ENCODE measurements around the gene LZTR1. TPM values are rescaled to one million over a fixed set of nuclear protein-coding genes. Genes with fewer than 3 reads are reported as not detected.
A peak's percentile ranks its signal among the peaks of the same experiment; 100 is the strongest.
"Not testable (repeated sequence)": the region's sequence is repeated elsewhere in the genome, so short reads cannot be mapped to it uniquely, and the experiment has no call there.

The LZTR1 gene
- total RNA-seq = 14.7 TPM
- polyA plus RNA-seq = 49.2 TPM
- long read RNA-seq, donor 1 = 0 reads
- long read RNA-seq, donor 2, full-length matches to known transcripts = 3 of 100 reads
- long read RNA-seq, donor 2, partial matches to known transcripts = 79 of 100 reads
- long read RNA-seq, donor 2, other reads (novel, unspliced or antisense) = 18 of 100 reads
- long read RNA-seq, donor 3, full-length matches to known transcripts = 4 of 4 reads
- long read RNA-seq, donor 3, partial matches to known transcripts = 0 of 4 reads
- long read RNA-seq, donor 3, other reads (novel, unspliced or antisense) = 0 of 4 reads
- long read RNA-seq, donor 4, partial matches to known transcripts = 0 of 1 reads
- long read RNA-seq, donor 4, other reads (novel, unspliced or antisense) = 0 of 1 reads
- long read RNA-seq, donor 5, full-length matches to known transcripts = 3 of 3 reads
- long read RNA-seq, donor 5, partial matches to known transcripts = 0 of 3 reads
- long read RNA-seq, donor 5, other reads (novel, unspliced or antisense) = 0 of 3 reads
- long read RNA-seq, donor 6, full-length matches to known transcripts = 3 of 3 reads
- long read RNA-seq, donor 6, partial matches to known transcripts = 0 of 3 reads
- long read RNA-seq, donor 6, other reads (novel, unspliced or antisense) = 0 of 3 reads
- long read RNA-seq, donor 7, partial matches to known transcripts = 0 of 1 reads
- long read RNA-seq, donor 7, other reads (novel, unspliced or antisense) = 0 of 1 reads
- long read RNA-seq, donor 8, full-length matches to known transcripts = 1 of 1 reads
- long read RNA-seq, donor 8, partial matches to known transcripts = 0 of 1 reads
- long read RNA-seq, donor 8, other reads (novel, unspliced or antisense) = 0 of 1 reads
- long read RNA-seq, donor 9 = 0 reads
- long read RNA-seq, donor 10, partial matches to known transcripts = 0 of 1 reads
- long read RNA-seq, donor 10, other reads (novel, unspliced or antisense) = 0 of 1 reads

DNA sequence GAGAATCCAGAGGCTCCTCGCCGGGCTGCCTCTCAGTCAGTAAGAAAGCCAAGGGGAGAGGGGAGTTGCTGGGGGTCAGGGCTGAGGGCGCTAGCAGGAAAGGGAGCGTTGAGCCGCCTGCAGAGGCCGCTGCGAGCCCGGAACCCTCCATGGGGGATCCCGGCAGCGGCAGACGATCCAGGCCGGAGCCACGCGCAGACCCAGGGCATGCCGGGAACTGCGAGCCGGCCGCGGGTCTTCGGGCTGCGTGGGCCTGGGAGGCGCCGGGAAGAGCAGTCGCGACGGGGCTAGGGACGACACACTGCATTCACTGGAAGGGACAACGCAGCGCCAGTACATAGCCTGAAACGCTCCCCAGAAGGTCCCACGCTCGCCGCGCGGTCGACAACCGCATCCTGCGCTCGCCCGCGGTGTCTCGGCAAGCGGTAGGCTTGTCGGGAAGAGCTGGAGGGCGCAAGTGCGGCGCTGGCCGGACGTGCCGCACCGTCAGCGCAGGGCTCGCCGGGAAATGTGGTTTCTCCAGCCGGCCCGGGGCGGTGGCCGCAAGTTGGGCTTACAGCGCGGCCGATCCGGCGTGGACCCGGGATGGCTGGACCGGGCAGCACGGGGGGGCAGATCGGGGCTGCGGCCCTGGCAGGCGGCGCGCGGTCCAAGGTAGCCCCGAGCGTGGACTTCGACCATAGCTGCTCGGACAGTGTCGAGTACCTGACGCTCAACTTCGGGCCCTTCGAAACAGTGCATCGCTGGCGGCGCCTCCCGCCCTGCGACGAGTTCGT lies at the start of gene LZTR1:
TSS of gene LZTR1 (plus strand) at position 511 of the 776 bp plus-strand sequence. CDS start at position 586, 75 bp downstream.
- peaks cover 0 to 22% of the 10 kb centered on the region in 2 donors for H3K27me3 ChIP-seq (ENCODE audit: control insufficient read depth in 2 of 2, insufficient read depth in 1 of 2, low read length in 1 of 2)
- peaks cover 8 to 16% of the 10 kb centered on the region in 2 donors for H3K36me3 ChIP-seq (ENCODE audit: control insufficient read depth in 2 of 2, insufficient read depth in 2 of 2, low read length in 1 of 2)
- H3K27ac ChIP-seq (ENCODE audit: low read depth in 1 of 2, low read length in 1 of 2) = peak within 1 kb of the TSS; percentile 82 to 97
- peak within 1 kb of the TSS; percentile 59 to 82 for H3K4me3 ChIP-seq (ENCODE audit: low read length in 2 of 2)
- peak; percentile 45 to 84 (median 67) for DNase-seq (ENCODE audit: low read depth in 6 of 9, low spot score in 9 of 9)
- H3K9me3 ChIP-seq (ENCODE audit: control insufficient read depth in 2 of 2, insufficient read depth in 1 of 2, low read length in 1 of 2) = peaks cover 5 to 14% of the 10 kb centered on the region in 2 donors
- H3K4me1 ChIP-seq (ENCODE audit: control insufficient read depth in 2 of 2, insufficient read depth in 2 of 2, low read length in 2 of 2) = peaks cover 14 to 31% of the 10 kb centered on the region in 2 donors
- under 1% methylated on average over 87 of the region's 87 CpGs for WGBS

- 98% methylated on average over 7 of the region's 7 CpGs for WGBS
These were observed 48.2 kb upstream of the LZTR1 start for GRCh38 chr22:20933910-20934309.

GRCh38 chr22:20935049-20935448 lies 47.0 kb upstream of the LZTR1 start:
- whole genome bisulfite sequencing = 98% methylated on average over 9 of the region's 9 CpGs
- peaks cover 40 to 49% of the 10 kb centered on the region in 2 donors for H3K36me3 ChIP-seq (ENCODE audit: control insufficient read depth in 2 of 2, insufficient read depth in 2 of 2, low read length in 1 of 2)
- not testable (repeated sequence) for DNase-seq (ENCODE audit: low read depth in 6 of 9, low spot score in 9 of 9); H3K9me3 ChIP-seq (ENCODE audit: control insufficient read depth in 2 of 2, insufficient read depth in 1 of 2, low read length in 1 of 2); H3K4me1 ChIP-seq (ENCODE audit: control insufficient read depth in 2 of 2, insufficient read depth in 2 of 2, low read length in 2 of 2); H3K27ac ChIP-seq (ENCODE audit: low read depth in 1 of 2, low read length in 1 of 2); H3K4me3 ChIP-seq (ENCODE audit: low read length in 2 of 2); H3K27me3 ChIP-seq (ENCODE audit: control insufficient read depth in 2 of 2, insufficient read depth in 1 of 2, low read length in 1 of 2)

More at GRCh38 chr22:20933910-20934309, 48.2 kb upstream of the LZTR1 start:
- H3K4me3 ChIP-seq (ENCODE audit: low read length in 2 of 2) = no peak overlapping the region
- no peak for DNase-seq (ENCODE audit: low read depth in 6 of 9, low spot score in 9 of 9)
- H3K27ac ChIP-seq (ENCODE audit: low read depth in 1 of 2, low read length in 1 of 2) = no peak overlapping the region
- peaks cover 0 to 5% of the 10 kb centered on the region in 2 donors for H3K4me1 ChIP-seq (ENCODE audit: control insufficient read depth in 2 of 2, insufficient read depth in 2 of 2, low read length in 2 of 2)
- H3K27me3 ChIP-seq (ENCODE audit: control insufficient read depth in 2 of 2, insufficient read depth in 1 of 2, low read length in 1 of 2) = no peaks in the 10 kb centered on the region
- no peaks in the 10 kb centered on the region for H3K9me3 ChIP-seq (ENCODE audit: control insufficient read depth in 2 of 2, insufficient read depth in 1 of 2, low read length in 1 of 2)
- H3K36me3 ChIP-seq (ENCODE audit: control insufficient read depth in 2 of 2, insufficient read depth in 2 of 2, low read length in 1 of 2) = peaks cover 40 to 51% of the 10 kb centered on the region in 2 donors

DNA sequence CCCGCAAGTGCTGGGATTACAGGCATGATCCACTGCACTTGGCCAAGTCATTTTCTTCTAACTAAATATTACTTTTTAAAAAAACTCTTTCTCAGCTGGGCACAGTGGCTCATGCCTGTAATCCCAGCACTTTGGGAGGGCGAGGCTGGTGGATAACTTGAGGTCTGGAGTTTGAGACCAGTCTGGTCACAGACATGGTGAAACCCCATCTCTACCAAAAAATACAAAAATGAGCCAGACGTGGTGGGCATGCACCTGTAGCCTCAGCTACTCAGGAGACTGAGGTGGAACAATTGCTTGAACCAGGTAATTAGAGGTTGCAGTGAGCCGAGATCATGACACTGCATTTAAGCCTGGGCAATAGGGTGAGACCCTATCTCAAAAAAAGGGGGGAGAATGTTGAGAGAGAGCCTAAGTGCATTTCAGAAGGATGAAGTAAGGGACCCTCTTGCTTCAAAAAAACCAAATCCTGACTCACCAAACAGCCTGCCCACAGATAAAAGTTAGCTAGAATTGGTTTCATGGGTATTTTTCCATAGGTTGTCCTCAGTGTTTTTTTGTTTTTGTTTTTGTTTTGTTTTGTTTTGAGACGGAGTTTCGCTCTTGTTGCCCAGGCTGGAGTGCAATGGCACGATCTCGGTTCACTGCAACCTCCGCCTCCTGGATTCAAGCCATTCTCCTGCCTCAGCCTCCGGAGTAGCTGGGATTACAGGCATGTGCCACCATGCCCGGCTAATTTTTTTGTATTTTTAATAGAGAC lies 46.1 kb upstream of the LZTR1 start:
- 95% methylated on average over 11 of the region's 11 CpGs for WGBS
- H3K4me3 ChIP-seq (ENCODE audit: low read length in 2 of 2); H3K4me1 ChIP-seq (ENCODE audit: control insufficient read depth in 2 of 2, insufficient read depth in 2 of 2, low read length in 2 of 2); H3K27me3 ChIP-seq (ENCODE audit: control insufficient read depth in 2 of 2, insufficient read depth in 1 of 2, low read length in 1 of 2); H3K9me3 ChIP-seq (ENCODE audit: control insufficient read depth in 2 of 2, insufficient read depth in 1 of 2, low read length in 1 of 2); H3K27ac ChIP-seq (ENCODE audit: low read depth in 1 of 2, low read length in 1 of 2); DNase-seq (ENCODE audit: low read depth in 6 of 9, low spot score in 9 of 9): not testable (repeated sequence)
- peaks cover 46 to 57% of the 10 kb centered on the region in 2 donors for H3K36me3 ChIP-seq (ENCODE audit: control insufficient read depth in 2 of 2, insufficient read depth in 2 of 2, low read length in 1 of 2)

DNA sequence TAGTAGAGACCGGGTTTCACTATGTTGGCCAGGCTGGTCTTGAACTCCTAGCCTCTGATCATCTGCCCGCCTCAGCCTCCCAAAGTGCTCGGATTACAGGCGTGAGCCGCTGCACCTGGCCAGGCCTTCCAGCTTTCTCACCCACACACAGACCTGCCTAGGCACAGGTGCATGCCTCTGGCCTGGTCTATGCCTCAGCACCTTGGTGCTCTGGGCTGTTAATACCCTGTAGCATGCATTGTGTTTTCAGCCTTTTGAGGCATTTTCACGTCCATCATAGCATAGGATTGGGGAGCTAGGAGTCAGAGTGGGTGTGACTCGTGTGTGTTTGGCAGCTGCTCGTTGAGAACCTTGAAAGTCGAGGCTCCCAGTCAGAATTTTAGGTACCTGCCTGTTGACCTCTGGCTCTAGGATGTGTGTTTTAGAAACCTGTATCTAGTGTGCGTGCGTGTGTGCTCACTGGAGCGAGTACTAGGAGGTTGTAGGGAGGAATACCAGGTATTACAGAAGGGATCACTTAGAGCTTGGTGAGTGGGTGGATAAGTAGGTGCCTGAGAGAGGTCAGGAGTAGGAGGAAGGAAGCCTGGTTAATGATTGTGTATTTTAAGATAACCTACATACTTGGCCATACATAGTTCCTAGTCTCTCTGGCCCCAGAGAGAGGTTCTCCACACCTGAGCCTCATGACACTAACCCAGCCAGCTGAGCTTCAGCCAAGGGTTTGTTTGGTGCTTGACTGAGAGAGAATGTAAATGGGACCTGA lies 44.9 kb upstream of the LZTR1 start:
- H3K27me3 ChIP-seq (ENCODE audit: control insufficient read depth in 2 of 2, insufficient read depth in 1 of 2, low read length in 1 of 2) = no peaks in the 10 kb centered on the region
- DNase-seq (ENCODE audit: low read depth in 6 of 9, low spot score in 9 of 9) = no peak
- peaks cover 48 to 62% of the 10 kb centered on the region in 2 donors for H3K36me3 ChIP-seq (ENCODE audit: control insufficient read depth in 2 of 2, insufficient read depth in 2 of 2, low read length in 1 of 2)
- no peak overlapping the region for H3K4me3 ChIP-seq (ENCODE audit: low read length in 2 of 2)
- peak overlapping the region in 1 of 2 donors; percentile 59 for H3K27ac ChIP-seq (ENCODE audit: low read depth in 1 of 2, low read length in 1 of 2)
- peaks cover 0 to 5% of the 10 kb centered on the region in 2 donors for H3K4me1 ChIP-seq (ENCODE audit: control insufficient read depth in 2 of 2, insufficient read depth in 2 of 2, low read length in 2 of 2)
- H3K9me3 ChIP-seq (ENCODE audit: control insufficient read depth in 2 of 2, insufficient read depth in 1 of 2, low read length in 1 of 2) = no peaks in the 10 kb centered on the region
- WGBS = 91% methylated on average over 12 of the region's 12 CpGs

DNA sequence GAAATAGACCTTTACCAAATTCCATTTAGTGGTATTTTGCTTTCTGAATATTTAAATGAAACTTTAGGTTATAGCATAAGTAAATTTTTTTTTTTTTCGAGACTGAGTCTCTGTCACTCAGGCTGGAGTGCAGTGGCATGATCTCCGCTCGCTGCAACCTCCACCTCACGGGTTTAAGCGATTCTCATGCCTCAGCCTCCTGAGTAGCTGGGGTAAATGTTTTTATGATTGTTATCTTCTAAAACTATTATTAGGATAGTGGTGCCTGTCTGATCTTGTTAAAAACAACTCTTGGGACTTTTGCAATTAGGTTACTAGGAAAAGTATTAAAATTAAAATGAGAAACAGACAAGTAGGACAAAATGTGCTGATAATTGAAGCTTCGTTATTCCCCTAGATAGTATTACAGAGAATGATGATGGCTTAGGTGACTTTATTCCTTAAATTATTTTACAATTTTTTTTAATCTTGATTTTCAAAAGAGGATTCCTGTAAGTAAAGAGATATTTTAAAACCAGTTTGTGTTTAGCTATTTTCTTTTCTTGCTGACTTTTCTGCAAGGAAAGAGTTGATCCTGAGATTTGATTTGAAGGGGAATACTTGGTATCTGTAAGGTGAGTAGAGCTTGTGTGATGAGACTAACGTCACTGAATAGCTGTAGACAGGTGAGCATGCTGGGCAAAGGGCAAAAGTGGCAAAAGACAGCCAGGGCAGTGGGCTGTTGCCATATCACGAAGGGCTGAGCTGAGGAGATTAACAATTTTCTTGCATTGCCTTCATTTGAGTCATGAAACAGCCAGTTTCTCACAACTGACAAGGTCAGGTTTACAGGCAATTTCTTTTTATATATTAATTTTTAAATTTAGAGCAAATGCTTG lies 44.1 kb upstream of the LZTR1 start:
- Histone ChIP-seq H3K4me1 (ENCODE audit: control insufficient read depth in 2 of 2, insufficient read depth in 2 of 2, low read length in 2 of 2) (peaks cover 0 to 5% of the 10 kb centered on the region in 2 donors), H3K9me3 (ENCODE audit: control insufficient read depth in 2 of 2, insufficient read depth in 1 of 2, low read length in 1 of 2) (no peaks in the 10 kb centered on the region), H3K27me3 (ENCODE audit: control insufficient read depth in 2 of 2, insufficient read depth in 1 of 2, low read length in 1 of 2) (no peaks in the 10 kb centered on the region), H3K4me3 (ENCODE audit: low read length in 2 of 2) (no peak overlapping the region), H3K36me3 (ENCODE audit: control insufficient read depth in 2 of 2, insufficient read depth in 2 of 2, low read length in 1 of 2) (peaks cover 48 to 62% of the 10 kb centered on the region in 2 donors), H3K27ac (ENCODE audit: low read depth in 1 of 2, low read length in 1 of 2) (peak overlapping the region in 1 of 2 donors; percentile 46)
- whole genome bisulfite sequencing = 96% methylated on average over 8 of the region's 8 CpGs
- DNase-seq (ENCODE audit: low read depth in 6 of 9, low spot score in 9 of 9) = no peak

DNA sequence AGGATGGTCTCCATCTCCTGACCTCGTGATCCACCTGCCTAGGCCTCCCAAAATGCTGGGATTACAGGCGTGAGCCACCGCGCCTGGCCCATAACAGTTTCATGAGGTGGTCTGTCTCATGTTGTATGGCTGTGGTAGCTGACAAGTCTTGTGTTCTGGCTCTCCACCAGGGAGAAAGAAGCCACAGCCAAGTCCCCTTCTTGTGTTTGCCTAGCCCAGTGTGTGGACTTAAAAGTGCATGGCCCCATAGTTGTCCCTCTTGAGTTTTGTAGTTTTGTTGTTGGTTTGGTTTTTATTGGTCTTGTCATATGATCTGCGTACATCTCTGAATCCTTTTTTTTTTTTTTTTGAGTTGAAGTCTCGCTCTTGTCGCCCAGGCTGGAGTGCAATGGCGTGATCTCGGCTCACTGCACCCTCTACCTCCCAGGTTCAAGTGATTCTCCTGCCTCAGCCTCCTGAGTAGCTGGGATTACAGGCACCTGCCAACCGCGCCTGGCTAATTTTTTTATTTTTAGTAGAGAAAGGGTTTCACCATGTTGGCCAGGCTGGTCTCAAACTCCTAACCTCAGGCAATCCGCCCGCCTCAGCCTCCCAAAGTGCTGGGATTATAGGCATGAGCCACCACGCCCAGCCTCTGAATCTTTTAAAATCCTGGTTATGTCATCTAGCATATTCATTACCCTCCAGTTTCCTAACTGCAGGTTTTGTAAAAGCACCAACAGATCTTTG lies 42.5 kb upstream of the LZTR1 start:
- not testable (repeated sequence) for H3K27me3 ChIP-seq (ENCODE audit: control insufficient read depth in 2 of 2, insufficient read depth in 1 of 2, low read length in 1 of 2); H3K4me3 ChIP-seq (ENCODE audit: low read length in 2 of 2); H3K27ac ChIP-seq (ENCODE audit: low read depth in 1 of 2, low read length in 1 of 2); DNase-seq (ENCODE audit: low read depth in 6 of 9, low spot score in 9 of 9); H3K4me1 ChIP-seq (ENCODE audit: control insufficient read depth in 2 of 2, insufficient read depth in 2 of 2, low read length in 2 of 2); H3K9me3 ChIP-seq (ENCODE audit: control insufficient read depth in 2 of 2, insufficient read depth in 1 of 2, low read length in 1 of 2)
- H3K36me3 ChIP-seq (ENCODE audit: control insufficient read depth in 2 of 2, insufficient read depth in 2 of 2, low read length in 1 of 2) = peaks cover 38 to 59% of the 10 kb centered on the region in 2 donors
- 98% methylated on average over 14 of the region's 14 CpGs for whole genome bisulfite sequencing

Data from thymus (tissue), 14 donors.